ENCODE results near the gene FKBP1A. TPM values are rescaled to one million over a fixed set of nuclear protein-coding genes. Genes with fewer than 3 reads are reported as not detected.

FKBP1A gene
- 100 to 1,000 TPM; 228 to 278 TPM for total RNA-seq

- H3K4me3 Mint-ChIP-seq, result peak within 1 kb of the TSS; percentile 94 to 95
- H3K27ac Mint-ChIP-seq, result peak within 1 kb of the TSS; percentile 94
- DNase-seq (peak; percentile 92 to 93), ATAC-seq (replicated peaks in 1 of 2) (peak; percentile 92)
- peaks cover 53% of the 10 kb centered on the region for H3K4me1 Mint-ChIP-seq (ENCODE audit: low read depth)
- H3K36me3 Mint-ChIP-seq (ENCODE audit: insufficient read depth in 2 of 2), result peaks cover 4 to 6% of the 10 kb centered on the region in 2 donors
- no peaks in the 10 kb centered on the region for H3K27me3 Mint-ChIP-seq (ENCODE audit: low read depth)
- H3K9me3 Mint-ChIP-seq, result no peaks in the 10 kb centered on the region
Measured at GRCh38 chr20:1392693-1393506, at the start of gene FKBP1A. Gene FKBP1A (minus strand): TSS chr20:1393054. CDS start chr20:1392998, 56 bp downstream.

GRCh38 chr20:1442304-1442703 is 49.5 kb upstream of the FKBP1A start:
- no peak overlapping the region for H3K4me3 Mint-ChIP-seq
- peaks cover 5 to 14% of the 10 kb centered on the region in 2 donors for H3K36me3 Mint-ChIP-seq (ENCODE audit: insufficient read depth in 2 of 2)
- H3K27me3 Mint-ChIP-seq (ENCODE audit: low read depth), result no peaks in the 10 kb centered on the region

GRCh38 chr20:1441133-1441532 is 48.3 kb upstream of the FKBP1A start:
- Mint-ChIP-seq H3K4me1 (ENCODE audit: low read depth) (peaks cover 2% of the 10 kb centered on the region), H3K4me3 (no peak overlapping the region), H3K36me3 (ENCODE audit: insufficient read depth in 2 of 2) (peaks cover 5 to 11% of the 10 kb centered on the region in 2 donors), H3K27ac (no peak overlapping the region), H3K9me3 (no peaks in the 10 kb centered on the region), H3K27me3 (ENCODE audit: low read depth) (no peaks in the 10 kb centered on the region)
- ATAC-seq (replicated peaks in 1 of 2) (no peak), DNase-seq (no peak)

More at GRCh38 chr20:1442304-1442703, 49.5 kb upstream of the FKBP1A start:
- no peak overlapping the region for H3K27ac Mint-ChIP-seq
- H3K4me1 Mint-ChIP-seq (ENCODE audit: low read depth), result no peaks in the 10 kb centered on the region
- DNase-seq, result no peak
- no peaks in the 10 kb centered on the region for H3K9me3 Mint-ChIP-seq
- no peak for ATAC-seq (replicated peaks in 1 of 2)

- H3K27ac Mint-ChIP-seq, result no peak overlapping the region
- H3K27me3 Mint-ChIP-seq (ENCODE audit: low read depth), result no peaks in the 10 kb centered on the region
- peaks cover 5 to 7% of the 10 kb centered on the region in 2 donors for H3K36me3 Mint-ChIP-seq (ENCODE audit: insufficient read depth in 2 of 2)
- ATAC-seq (replicated peaks in 1 of 2), result peak in 1 of 2 donors; percentile 33
- DNase-seq, result peak in 1 of 2 donors; percentile 22
- no peak overlapping the region for H3K4me3 Mint-ChIP-seq
- H3K9me3 Mint-ChIP-seq, result no peaks in the 10 kb centered on the region
- peaks cover 13% of the 10 kb centered on the region for H3K4me1 Mint-ChIP-seq (ENCODE audit: low read depth)
Measured at GRCh38 chr20:1440024-1440423, 47.2 kb upstream of the FKBP1A start.

- H3K27ac Mint-ChIP-seq, result no peak overlapping the region
- no peaks in the 10 kb centered on the region for H3K9me3 Mint-ChIP-seq
- peaks cover 0 to 2% of the 10 kb centered on the region in 2 donors for H3K36me3 Mint-ChIP-seq (ENCODE audit: insufficient read depth in 2 of 2)
- peaks cover 22% of the 10 kb centered on the region for H3K4me1 Mint-ChIP-seq (ENCODE audit: low read depth)
- no peak for DNase-seq
- no peaks in the 10 kb centered on the region for H3K27me3 Mint-ChIP-seq (ENCODE audit: low read depth)
- no peak overlapping the region for H3K4me3 Mint-ChIP-seq
- no peak for ATAC-seq (replicated peaks in 1 of 2)
Measured at GRCh38 chr20:1438361-1438760, 45.5 kb upstream of the FKBP1A start.

- Mint-ChIP-seq H3K27me3 (ENCODE audit: low read depth) (no peaks in the 10 kb centered on the region), H3K4me1 (ENCODE audit: low read depth) (peaks cover 22% of the 10 kb centered on the region), H3K4me3 (no peak overlapping the region), H3K27ac (no peak overlapping the region), H3K36me3 (ENCODE audit: insufficient read depth in 2 of 2) (peaks cover 0 to 2% of the 10 kb centered on the region in 2 donors), H3K9me3 (no peaks in the 10 kb centered on the region)
- DNase-seq (peak; percentile 69 to 74), ATAC-seq (replicated peaks in 1 of 2) (no peak)
Measured at GRCh38 chr20:1437235-1437904, 44.5 kb upstream of the FKBP1A start.

- no peak for DNase-seq
- peaks cover 22% of the 10 kb centered on the region for H3K4me1 Mint-ChIP-seq (ENCODE audit: low read depth)
- no peaks in the 10 kb centered on the region for H3K27me3 Mint-ChIP-seq (ENCODE audit: low read depth)
- no peaks in the 10 kb centered on the region for H3K9me3 Mint-ChIP-seq
- H3K27ac Mint-ChIP-seq, result no peak overlapping the region
- no peak for ATAC-seq (replicated peaks in 1 of 2)
- H3K36me3 Mint-ChIP-seq (ENCODE audit: insufficient read depth in 2 of 2), result no peaks in the 10 kb centered on the region
- H3K4me3 Mint-ChIP-seq, result no peak overlapping the region
Measured at GRCh38 chr20:1436263-1436662, 43.4 kb upstream of the FKBP1A start.

- Mint-ChIP-seq H3K4me1 (ENCODE audit: low read depth) (peaks cover 22% of the 10 kb centered on the region), H3K27ac (peak overlapping the region; percentile 84), H3K27me3 (ENCODE audit: low read depth) (no peaks in the 10 kb centered on the region), H3K9me3 (no peaks in the 10 kb centered on the region), H3K4me3 (peak overlapping the region in 1 of 2 donors; percentile 56), H3K36me3 (ENCODE audit: insufficient read depth in 2 of 2) (no peaks in the 10 kb centered on the region)
- ATAC-seq (replicated peaks in 1 of 2) (no peak), DNase-seq (no peak)
Measured at GRCh38 chr20:1435337-1435699, 42.5 kb upstream of the FKBP1A start.

GRCh38 chr20:1434571-1435336 is 41.9 kb upstream of the FKBP1A start:
- H3K27ac Mint-ChIP-seq, result peak overlapping the region; percentile 84
- DNase-seq, result peak; percentile 74 to 75
- peak overlapping the region in 1 of 2 donors; percentile 56 for H3K4me3 Mint-ChIP-seq
- peaks cover 22% of the 10 kb centered on the region for H3K4me1 Mint-ChIP-seq (ENCODE audit: low read depth)
- no peaks in the 10 kb centered on the region for H3K27me3 Mint-ChIP-seq (ENCODE audit: low read depth)
- H3K36me3 Mint-ChIP-seq (ENCODE audit: insufficient read depth in 2 of 2), result no peaks in the 10 kb centered on the region
- H3K9me3 Mint-ChIP-seq, result no peaks in the 10 kb centered on the region
- peak; percentile 89 to 93 for ATAC-seq (replicated peaks in 1 of 2)

- Mint-ChIP-seq H3K9me3 (no peaks in the 10 kb centered on the region), H3K27me3 (ENCODE audit: low read depth) (no peaks in the 10 kb centered on the region), H3K4me3 (no peak overlapping the region), H3K4me1 (ENCODE audit: low read depth) (peaks cover 31% of the 10 kb centered on the region), H3K27ac (no peak overlapping the region), H3K36me3 (ENCODE audit: insufficient read depth in 2 of 2) (no peaks in the 10 kb centered on the region)
- ATAC-seq (replicated peaks in 1 of 2), result no peak
- DNase-seq, result no peak
Measured at GRCh38 chr20:1431158-1431557, 38.3 kb upstream of the FKBP1A start.

GRCh38 chr20:1430004-1430451 is 37.2 kb upstream of the FKBP1A start:
- ATAC-seq (replicated peaks in 1 of 2), result no peak
- peaks cover 22% of the 10 kb centered on the region for H3K4me1 Mint-ChIP-seq (ENCODE audit: low read depth)
- no peaks in the 10 kb centered on the region for H3K9me3 Mint-ChIP-seq
- no peak for DNase-seq
- H3K27ac Mint-ChIP-seq, result no peak overlapping the region
- H3K27me3 Mint-ChIP-seq (ENCODE audit: low read depth), result no peaks in the 10 kb centered on the region
- no peaks in the 10 kb centered on the region for H3K36me3 Mint-ChIP-seq (ENCODE audit: insufficient read depth in 2 of 2)
- no peak overlapping the region for H3K4me3 Mint-ChIP-seq

- H3K9me3 Mint-ChIP-seq, result no peaks in the 10 kb centered on the region
- no peaks in the 10 kb centered on the region for H3K27me3 Mint-ChIP-seq (ENCODE audit: low read depth)
- H3K4me3 Mint-ChIP-seq, result no peak overlapping the region
- DNase-seq, result no peak
- no peak for ATAC-seq (replicated peaks in 1 of 2)
- H3K4me1 Mint-ChIP-seq (ENCODE audit: low read depth), result peaks cover 14% of the 10 kb centered on the region
- H3K36me3 Mint-ChIP-seq (ENCODE audit: insufficient read depth in 2 of 2), result no peaks in the 10 kb centered on the region
- H3K27ac Mint-ChIP-seq, result no peak overlapping the region
Measured at GRCh38 chr20:1429143-1429728, 36.4 kb upstream of the FKBP1A start.

All from activated T-cell treated with anti-CD3 and anti-CD28 coated beads, Interleukin-2, amount 50 U/mL, for 72 hours (primary cell).